SU-DHL-6 (cell line): Measurements from ENCODE around the gene ALS2.

ENCODE experiments used
- H2AFZ ChIP-seq: fragments of 200-600 bp; sonication (generic); 2 replicates; pipeline ENCODE4 v1.6.1; 2014; ENCODE audit warnings: low read depth, mild to moderate bottlenecking, moderate library complexity, mixed read lengths, antibody characterized with exemption, low read length; ENCODE audit not compliant: severe bottlenecking
- H3F3A ChIP-seq: fragments of 200-600 bp; shearing (Covaris generic); 2 replicates; pipeline ENCODE4 v1.6.0; 2016; ENCODE audit warnings: antibody characterized with exemption, mild to moderate bottlenecking; ENCODE audit not compliant: insufficient read depth
- H3K27ac ChIP-seq: fragments of 200-600 bp; sonication (generic); 2 replicates; pipeline ENCODE4 v1.5.1; 2016; ENCODE audit warnings: low read depth, mild to moderate bottlenecking, low read length, moderate library complexity, mixed read lengths
- H3K27me3 ChIP-seq: fragments of 200-600 bp; sonication (generic), shearing (Covaris generic); 2 replicates; pipeline ENCODE4 v1.6.0; 2014; ENCODE audit warnings: mild to moderate bottlenecking, low read length
- H3K36me3 ChIP-seq: fragments of 200-600 bp; sonication (generic); 2 replicates; pipeline ENCODE4 v1.6.1; 2014; ENCODE audit warnings: mild to moderate bottlenecking, low read length, mixed read lengths
- H3K4me2 ChIP-seq: fragments of 300-600, 200-600 bp; shearing (Covaris generic), sonication (generic); 2 replicates; pipeline ENCODE4 v1.6.0; 2014; ENCODE audit warnings: low read length, low read depth, mild to moderate bottlenecking; ENCODE audit not compliant: poor library complexity, severe bottlenecking
- H3K4me3 ChIP-seq: fragments of 200-600 bp; sonication (generic); 2 replicates; pipeline ENCODE4 v1.5.1; 2014; ENCODE audit warnings: antibody characterized with exemption, low read length, mild to moderate bottlenecking, mixed read lengths; ENCODE audit not compliant: insufficient read depth, poor library complexity, severe bottlenecking
- H3K79me2 ChIP-seq: fragments of 200-600 bp; sonication (generic); 2 replicates; pipeline ENCODE4 v1.6.1; 2014; ENCODE audit warnings: mild to moderate bottlenecking, low read length, moderate library complexity; ENCODE audit not compliant: insufficient read depth
- H3K9ac ChIP-seq: fragments of 200-600 bp; sonication (generic); 2 replicates; pipeline ENCODE4 v1.7.0; 2014; ENCODE audit warnings: mild to moderate bottlenecking, low read length
- H3K9me2 ChIP-seq: fragments of 200-600 bp; sonication (generic); replicated peaks from 2 replicates; pipeline ENCODE4 v1.6.1; 2014; ENCODE audit warnings: low read length; ENCODE audit not compliant: insufficient read depth
- H3K9me3 ChIP-seq: fragments of 200-600 bp; sonication (generic); 2 replicates; pipeline ENCODE4 v1.6.1; 2014; ENCODE audit warnings: low read length, mixed read lengths; ENCODE audit not compliant: insufficient read depth
- H4K20me1 ChIP-seq: fragments of 200-600 bp; sonication (generic); 2 replicates; pipeline ENCODE4 v1.6.1; 2014; ENCODE audit warnings: low read depth, mild to moderate bottlenecking, antibody characterized with exemption, low read length, moderate library complexity, mixed read lengths
- CTCF ChIP-seq: fragments of 200-600 bp; sonication (generic); IDR thresholded peaks from one replicate; pipeline ENCODE4 v1.5.1; 2017; ENCODE audit warnings: antibody characterized with exemption, mild to moderate bottlenecking, low read length, moderate library complexity; ENCODE audit not compliant: insufficient read depth, poor library complexity, severe bottlenecking
- EZH2phosphoT487 ChIP-seq: fragments of 200-600 bp; sonication (generic), shearing (Covaris generic); conservative IDR thresholded peaks from 2 replicates; pipeline ENCODE4 v1.6.1; 2018; ENCODE audit warnings: mild to moderate bottlenecking, antibody characterized with exemption, low read length, moderate library complexity, mixed read lengths

The ALS2 gene

GRCh38 chr2:201754717-201755415, 25.9 kb downstream of the ALS2 start:
- no peak overlapping the region for H3K27ac ChIP-seq
- no peak overlapping the region for H3K4me2 ChIP-seq
- no peaks in the 10 kb centered on the region for H4K20me1 ChIP-seq
- H3K4me3 ChIP-seq: no peak overlapping the region
- H3K79me2 ChIP-seq: no peaks in the 10 kb centered on the region
- no peak overlapping the region for H3K9ac ChIP-seq
- H3K36me3 ChIP-seq: no peaks in the 10 kb centered on the region; the same call in 1 of the 2 replicates
- H3F3A ChIP-seq: no peaks in the 10 kb centered on the region
- H2AFZ ChIP-seq: no peak overlapping the region
- no peak for TF ChIP-seq EZH2phosphoT487
- no peak for TF ChIP-seq CTCF
- no peaks in the 10 kb centered on the region for H3K9me2 ChIP-seq
- no peaks in the 10 kb centered on the region for H3K9me3 ChIP-seq
- no peaks in the 10 kb centered on the region for H3K27me3 ChIP-seq

GRCh38 chr2:201751566-201751965, 29.2 kb downstream of the ALS2 start:
- Histone ChIP-seq H2AFZ (no peak overlapping the region), H3K4me3 (no peak overlapping the region), H3K9me3 (no peaks in the 10 kb centered on the region), H4K20me1 (no peaks in the 10 kb centered on the region), H3K9me2 (no peaks in the 10 kb centered on the region), H3K27ac (no peak overlapping the region), H3K4me2 (no peak overlapping the region), H3K27me3 (no peaks in the 10 kb centered on the region), H3K36me3 (no peaks in the 10 kb centered on the region), H3F3A (no peaks in the 10 kb centered on the region), H3K79me2 (no peaks in the 10 kb centered on the region), H3K9ac (no peak overlapping the region)
- no peak for TF ChIP-seq CTCF
- no peak for TF ChIP-seq EZH2phosphoT487

GRCh38 chr2:201746551-201746950, 34.2 kb downstream of the ALS2 start:
- Histone ChIP-seq H3K4me3 (no peak overlapping the region), H3F3A (no peaks in the 10 kb centered on the region), H3K9me2 (no peaks in the 10 kb centered on the region), H3K27ac (no peak overlapping the region), H3K4me2 (no peak overlapping the region), H3K27me3 (no peaks in the 10 kb centered on the region), H3K9me3 (no peaks in the 10 kb centered on the region), H3K79me2 (no peaks in the 10 kb centered on the region), H2AFZ (no peak overlapping the region), H3K36me3 (no peaks in the 10 kb centered on the region), H4K20me1 (no peaks in the 10 kb centered on the region), H3K9ac (no peak overlapping the region)
- TF ChIP-seq EZH2phosphoT487 (no peak), CTCF (no peak)
